B cell (primary cell): ENCODE results near the gene FBN2. TPM values are rescaled to one million over a fixed set of nuclear protein-coding genes. Genes with fewer than 3 reads are reported as not detected.

Experiments used
- ATAC-seq: fragments of 200-7000 bp; cut with Tn5 transposase; one replicate; pipeline ENCODE4 v1.10.0; 2021; ENCODE audit warnings: low read depth, mild to moderate bottlenecking, moderate number of reproducible peaks, moderate library complexity
- CTCF ChIA-PET: fragments of 350-600 bp; sonication (Branson Sonifier 250); formaldehyde crosslinking; loops from one replicate; lab custom pipeline; 2021; ENCODE audit warnings: antibody characterized with exemption, inconsistent platforms; lab: Charles Lee
- POLR2A ChIA-PET: fragments of 350-600 bp; sonication (Branson Sonifier 250); formaldehyde crosslinking; loops from one replicate; lab custom pipeline; 2021; ENCODE audit warnings: antibody characterized with exemption; lab: Charles Lee
- DNase-seq: peaks from one replicate; pipeline ENCODE4 v3.0.0; 2013
- H2AFZ ChIP-seq: 2 replicates; pipeline ENCODE4 v1.6.1; 2012; ENCODE audit warnings: mild to moderate bottlenecking, low read depth, low read length; ENCODE audit not compliant: insufficient read depth, poor library complexity, severe bottlenecking
- H3K27ac ChIP-seq, 2 donors: 1 replicate in 1 of 2; 2 replicates in 1 of 2; pipeline ENCODE4 v1.5.1; 2012 to 2013; ENCODE audit warnings: low read length in 2 of 2, mild to moderate bottlenecking in 2 of 2, moderate library complexity in 1 of 2
- H3K27me3 ChIP-seq, 4 experiments: fragments of 200-600 bp in 1 of 4; sonication (generic) in 1 of 4; replicated peaks in 1 of 4; 1 replicate in 2 of 4; 2 replicates in 2 of 4; pipeline versions ENCODE4 v1.6.1 to v1.7.0; 2013 to 2016; ENCODE audit warnings: low read length in 3 of 4, mild to moderate bottlenecking in 2 of 4, mixed read lengths in 1 of 4, moderate library complexity in 1 of 4; ENCODE audit not compliant: insufficient read depth in 4 of 4, control insufficient read depth in 3 of 4; ENCODE audit errors: control extremely low read depth in 1 of 4
- H3K36me3 ChIP-seq, 2 experiments: replicated peaks in 1 of 2; 1 replicate in 1 of 2; 2 replicates in 1 of 2; pipeline versions ENCODE4 v1.6.1 to v1.7.1; 2013; ENCODE audit warnings: low read length in 1 of 2; ENCODE audit not compliant: insufficient read depth in 2 of 2, control insufficient read depth in 1 of 2; ENCODE audit errors: control extremely low read depth in 1 of 2, extremely low read depth in 1 of 2
- H3K4me1 ChIP-seq, 2 donors: fragments of 200-600 bp in 1 of 2; sonication (generic) in 1 of 2; 1 replicate in 1 of 2; 2 replicates in 1 of 2; pipeline versions ENCODE4 v1.5.1 to v1.6.1; 2013 to 2017; ENCODE audit warnings: low read length in 2 of 2; ENCODE audit not compliant: control insufficient read depth in 2 of 2, insufficient read depth in 2 of 2
- H3K4me2 ChIP-seq: replicated peaks from 2 replicates; pipeline ENCODE3; 2012; ENCODE audit warnings: mild to moderate bottlenecking, low read depth, low read length; ENCODE audit not compliant: poor library complexity, severe bottlenecking
- H3K4me3 ChIP-seq, 5 experiments: fragments of 200-600 bp in 1 of 5; sonication (generic) in 1 of 5; 1 replicate in 3 of 5; 2 replicates in 2 of 5; pipeline versions ENCODE4 v1.5.1 to v1.7.0; 2011 to 2016; ENCODE audit warnings: low read length in 4 of 5, mild to moderate bottlenecking in 4 of 5, low read depth in 2 of 5, control low read depth in 1 of 5, moderate library complexity in 1 of 5; ENCODE audit not compliant: insufficient read depth in 1 of 5; ENCODE audit errors: control extremely low read depth in 1 of 5, extremely low read depth in 1 of 5
- H3K79me2 ChIP-seq: fragments of 200-600 bp; sonication (generic); one replicate; pipeline ENCODE4 v1.6.0; 2016; ENCODE audit warnings: low read length; ENCODE audit not compliant: control insufficient read depth, insufficient read depth
- H3K9ac ChIP-seq: fragments of 200-600 bp; sonication (generic); 2 replicates; pipeline ENCODE4 v1.6.1; 2017; ENCODE audit warnings: mild to moderate bottlenecking, low read length, moderate library complexity
- H3K9me3 ChIP-seq, 3 donors: one replicate each; pipeline versions ENCODE4 v1.6.1 to v1.7.1; 2013; ENCODE audit warnings: low read length in 2 of 3; ENCODE audit not compliant: control insufficient read depth in 2 of 3, insufficient read depth in 1 of 3; ENCODE audit errors: control extremely low read depth in 1 of 3
- H4K20me1 ChIP-seq: 2 replicates; pipeline ENCODE4 v1.6.0; 2012; ENCODE audit warnings: mild to moderate bottlenecking, low read length; ENCODE audit not compliant: insufficient read depth, control insufficient read depth, poor library complexity, severe bottlenecking
- H3K27ac Mint-ChIP-seq: one replicate; pipeline ENCODE4 v1.8.0; 2021; ENCODE audit warnings: mixed read lengths
- H3K27me3 Mint-ChIP-seq: one replicate; pipeline ENCODE4 v1.8.0; 2021; ENCODE audit warnings: mixed read lengths
- H3K4me1 Mint-ChIP-seq: one replicate; pipeline ENCODE4 v1.8.0; 2021; ENCODE audit warnings: mixed read lengths
- H3K4me3 Mint-ChIP-seq: one replicate; pipeline ENCODE4 v1.8.0; 2021; ENCODE audit warnings: mixed read lengths
- H3K9me3 Mint-ChIP-seq: one replicate; pipeline ENCODE4 v1.8.0; 2022; ENCODE audit warnings: mixed read lengths; ENCODE audit not compliant: insufficient read depth
- CTCF ChIP-seq: fragments of 200-600 bp; IDR thresholded peaks from one replicate; pipeline ENCODE4 v1.8.0; 2022; ENCODE audit warnings: antibody characterized with exemption, mild to moderate bottlenecking
- EZH2 ChIP-seq: IDR thresholded peaks from 2 replicates; pipeline ENCODE4 v1.6.1; 2012; ENCODE audit warnings: borderline replicate concordance, low read depth, mild to moderate bottlenecking, moderate library complexity, low read length; ENCODE audit not compliant: insufficient read depth, poor library complexity, severe bottlenecking
- WGBS: methylation state at CpG from one replicate; pipeline ENCODE4 v1.1.5; 2013; ENCODE audit warnings: missing lambda C conversion rate; ENCODE audit not compliant: insufficient coverage; 5-methylcytosine and 5-hydroxymethylcytosine counted together
- intact Hi-C: fragments of 100-400 bp; cut with micrococcal nuclease; formaldehyde crosslinking; loops from one replicate; pipeline ENCODE4 v1.10.0; 2022
- polyA plus RNA-seq: library from polyadenylated mRNA; depleted of rRNA; stranded (reverse); fragments of >200 nt; gene quantifications from 2 replicates; pipeline ENCODE4 v1.2.3, GENCODE V29; 2012
- total RNA-seq, 2 donors: library from RNA; stranded (reverse); fragments of 120-200 nt in 1 of 2; gene quantifications; 1 replicate in 1 of 2; 2 replicates in 1 of 2; pipeline versions ENCODE4 v1.2.3 to v1.2.4, GENCODE V29; 2013 to 2022

Gene FBN2
- total and polyA plus RNA-seq, 2 donors (not counting 1 experiment from before 2014, with no cell fraction given): 0.03 TPM; not detected in 1

- H3K4me2 ChIP-seq: no peak overlapping the region
- no peaks in the 10 kb centered on the region for H4K20me1 ChIP-seq
- H3K9me3 ChIP-seq: no peaks in the 10 kb centered on the region
- no peaks in the 10 kb centered on the region for H3K4me1 ChIP-seq
- H3K4me3 ChIP-seq: no peak overlapping the region
- POLR2A ChIA-PET: no interaction called here
- H3K79me2 ChIP-seq: no peaks in the 10 kb centered on the region
- Mint-ChIP-seq H3K4me1 (no peaks in the 10 kb centered on the region), H3K9me3 (no peaks in the 10 kb centered on the region), H3K27ac (no peak overlapping the region), H3K27me3 (no peaks in the 10 kb centered on the region), H3K4me3 (no peak overlapping the region)
- H3K9ac ChIP-seq: no peak overlapping the region
- H2AFZ ChIP-seq: no peak overlapping the region
- DNase-seq: no peak
- intact Hi-C loops: no loop called here
- WGBS: 91% methylated on average over 9 of the region's 11 CpGs
- no peak for ATAC-seq
- H3K27me3 ChIP-seq: no peaks in the 10 kb centered on the region
- H3K36me3 ChIP-seq: no peaks in the 10 kb centered on the region
- TF ChIP-seq EZH2 (no peak), CTCF (no peak)
- no peak overlapping the region for H3K27ac ChIP-seq
- CTCF ChIA-PET: no interaction called here
Observed at GRCh38 chr5:128259607-128260021, 278.4 kb downstream of the FBN2 start.

- CTCF ChIA-PET: no interaction called here
- H3K27me3 Mint-ChIP-seq: no peaks in the 10 kb centered on the region
- intact Hi-C loops: no loop called here
Observed at GRCh38 chr5:128258372-128258771, 279.7 kb downstream of the FBN2 start.

More at GRCh38 chr5:128258372-128258771, 279.7 kb downstream of the FBN2 start:
- peaks cover 0 to 4% (median 0%) of the 10 kb centered on the region in 3 donors for H3K9me3 ChIP-seq
- no peak for ATAC-seq
- no peak overlapping the region for H3K4me3 ChIP-seq
- H2AFZ ChIP-seq: no peak overlapping the region
- H3K27me3 ChIP-seq: no peaks in the 10 kb centered on the region
- no peak overlapping the region for H3K4me2 ChIP-seq
- no peaks in the 10 kb centered on the region for H4K20me1 ChIP-seq
- TF ChIP-seq EZH2 (no peak), CTCF (no peak)
- no peak overlapping the region for H3K9ac ChIP-seq
- Mint-ChIP-seq H3K9me3 (no peaks in the 10 kb centered on the region), H3K4me3 (no peak overlapping the region), H3K27ac (no peak overlapping the region), H3K4me1 (no peaks in the 10 kb centered on the region)
- H3K27ac ChIP-seq: no peak overlapping the region
- POLR2A ChIA-PET: no interaction called here
- H3K36me3 ChIP-seq: no peaks in the 10 kb centered on the region
- no peaks in the 10 kb centered on the region for H3K79me2 ChIP-seq
- DNase-seq: no peak
- 82% methylated on average over 6 of the region's 6 CpGs for WGBS
- no peaks in the 10 kb centered on the region for H3K4me1 ChIP-seq
